Stimulated activated CD4-positive, alpha-beta T cell treated with anti-CD3 and anti-CD28 coated beads, Interleukin-1b, Interleukin-23, amount 100 ng/mL, for 4 hours (primary cell): ENCODE data around the gene ATP5ME.

Experiments used
- DNase-seq, 2 donors: peaks; one replicate each; pipeline ENCODE4 v3.0.0-alpha.2; 2020; ENCODE audit warnings: low read depth in 2 of 2

The ATP5ME gene

GRCh38 chr4:622996-623913 is 50.8 kb downstream of the ATP5ME start:
- DNase-seq = no peak
